SU-DHL-6 (cell line): ENCODE results near the gene BNC2.

Experiments used
- CTCF ChIP-seq: fragments of 200-600 bp; sonication (generic); IDR thresholded peaks from one replicate; pipeline ENCODE4 v1.5.1; 2017; ENCODE audit warnings: antibody characterized with exemption, mild to moderate bottlenecking, low read length, moderate library complexity; ENCODE audit not compliant: insufficient read depth, poor library complexity, severe bottlenecking
- EZH2phosphoT487 ChIP-seq: fragments of 200-600 bp; sonication (generic), shearing (Covaris generic); conservative IDR thresholded peaks from 2 replicates; pipeline ENCODE4 v1.6.1; 2018; ENCODE audit warnings: mild to moderate bottlenecking, antibody characterized with exemption, low read length, moderate library complexity, mixed read lengths

- no peak for TF ChIP-seq CTCF
- no peak for TF ChIP-seq EZH2phosphoT487
These were observed 373.6 kb downstream of the BNC2 start for GRCh38 chr9:16496908-16497307.
